HCT116 (cell line): ENCODE results near the gene LDLRAD4. TPM values are rescaled to one million over a fixed set of nuclear protein-coding genes. Genes with fewer than 3 reads are reported as not detected.

Experiments used
- ATAC-seq: fragments of 200-7000 bp; cut with Tn5 transposase; 2 replicates; pipeline ENCODE4 v1.9.1; 2020; ENCODE audit warnings: mild to moderate bottlenecking, moderate library complexity
- BruUV-seq: library from RNA; stranded (reverse); fragments of 400-500 nt; replicated peaks from 2 replicates; lab custom pipeline; 2021; lab: Mats Ljungman, UMichigan
- CTCF ChIA-PET: fragments of 300-600 bp; sonication (Branson Sonifier 250); formaldehyde crosslinking; loops from one replicate; lab custom pipeline; 2021; ENCODE audit warnings: antibody characterized with exemption; lab: Charles Lee
- POLR2A ChIA-PET: fragments of 300-600, 350-600 bp; sonication (Branson Sonifier 250); formaldehyde crosslinking; loops from one replicate; lab custom pipeline; 2021; ENCODE audit warnings: antibody characterized with exemption; lab: Charles Lee
- RAD21 ChIA-PET, 2 experiments: fragments of 300-600 bp; sonication (Branson Sonifier 250); formaldehyde crosslinking; loops; one replicate each; lab custom pipeline; 2023; ENCODE audit warnings: low total read pairs in 2 of 2; ENCODE audit not compliant: uncharacterized antibody in 2 of 2, unreplicated experiment in 2 of 2, low non-redundant PET in 1 of 2; lab: Charles Lee
- DNase-seq: peaks from one replicate; pipeline ENCODE4 v3.0.0-alpha.2; 2010; ENCODE audit warnings: low read depth, low spot score
- H2AFZ ChIP-seq: fragments of 200-600 bp; shearing (Covaris generic), sonication (generic); 2 replicates; pipeline ENCODE4 v1.6.1; 2017; ENCODE audit warnings: low read depth, mixed run types, mixed read lengths, antibody characterized with exemption, low read length; ENCODE audit not compliant: poor library complexity, severe bottlenecking
- H3K27ac ChIP-seq: 2 replicates; pipeline ENCODE4 v1.5.1; 2012; ENCODE audit warnings: low read depth, low read length
- H3K27me3 ChIP-seq: fragments of 200-600 bp; sonication (generic); 2 replicates; pipeline ENCODE4 v1.6.1; 2016; ENCODE audit warnings: mixed run types, low read length, mixed read lengths; ENCODE audit not compliant: insufficient read depth
- H3K36me3 ChIP-seq, 2 experiments: fragments of 200-500 bp in 1 of 2; fragments of 200-600 bp in 1 of 2; sonication (Bioruptor generic) in 1 of 2; sonication (generic) in 1 of 2; 2 replicates each; pipeline versions ENCODE4 v1.5.1 to v1.6.1; 2014 to 2016; ENCODE audit warnings: low read length in 2 of 2, inconsistent platforms in 1 of 2, mixed read lengths in 1 of 2, mixed run types in 1 of 2; ENCODE audit not compliant: insufficient read depth in 2 of 2, control insufficient read depth in 1 of 2
- H3K4me1 ChIP-seq, 2 experiments: fragments of 200-600 bp in 1 of 2; sonication (generic) in 1 of 2; 2 replicates each; pipeline versions ENCODE4 v1.5.1 to v1.6.1; 2012 to 2017; ENCODE audit warnings: low read length in 2 of 2, inconsistent platforms in 1 of 2, mild to moderate bottlenecking in 1 of 2, mixed read lengths in 1 of 2, mixed run types in 1 of 2, moderate library complexity in 1 of 2; ENCODE audit not compliant: insufficient read depth in 2 of 2, control insufficient read depth in 1 of 2
- H3K4me2 ChIP-seq: fragments of 200-600 bp; sonication (generic); 2 replicates; pipeline ENCODE4 v1.6.1; 2017; ENCODE audit warnings: mixed run types, low read length, mixed read lengths
- H3K4me3 ChIP-seq, 2 experiments: fragments of 200-600 bp in 1 of 2; sonication (generic) in 1 of 2; replicated peaks in 1 of 2; 2 replicates each; pipeline ENCODE4 v1.5.1; 2011 to 2016; ENCODE audit warnings: low read length in 2 of 2, control low read depth in 1 of 2, low read depth in 1 of 2, mild to moderate bottlenecking in 1 of 2, mixed read lengths in 1 of 2, mixed run types in 1 of 2
- H3K79me2 ChIP-seq: fragments of 200-600 bp; sonication (generic); 2 replicates; pipeline ENCODE4 v1.6.1; 2017; ENCODE audit warnings: mild to moderate bottlenecking, mixed run types, low read length, moderate library complexity, mixed read lengths; ENCODE audit not compliant: insufficient read depth
- H3K9ac ChIP-seq: fragments of 200-600 bp; sonication (generic); 2 replicates; pipeline ENCODE4 v1.6.1; 2016; ENCODE audit warnings: low read length, mixed read lengths
- H3K9me2 ChIP-seq: fragments of 200-600 bp; sonication (generic), shearing (Covaris generic); 2 replicates; pipeline ENCODE4 v1.6.1; 2017; ENCODE audit warnings: mixed run types, mild to moderate bottlenecking, moderate library complexity; ENCODE audit not compliant: insufficient read depth
- H3K9me3 ChIP-seq, 2 experiments: fragments of 200-500 bp in 1 of 2; fragments of 200-600 bp in 1 of 2; sonication (Bioruptor generic) in 1 of 2; sonication (generic) in 1 of 2; 2 replicates each; pipeline ENCODE4 v1.6.1; 2014 to 2017; ENCODE audit warnings: low read length in 2 of 2, mixed read lengths in 2 of 2, inconsistent platforms in 1 of 2, low read depth in 1 of 2, mild to moderate bottlenecking in 1 of 2, mixed run types in 1 of 2, moderate library complexity in 1 of 2; ENCODE audit not compliant: control insufficient read depth in 1 of 2, insufficient read depth in 1 of 2
- H4K20me1 ChIP-seq: fragments of 200-600 bp; sonication (generic), shearing (Covaris generic); 2 replicates; pipeline ENCODE4 v1.6.1; 2017; ENCODE audit warnings: mixed run types, mild to moderate bottlenecking, moderate library complexity; ENCODE audit not compliant: insufficient read depth
- EGR1 ChIP-seq: IDR thresholded peaks from 2 replicates; pipeline ENCODE4 v1.6.1; 2012; ENCODE audit warnings: low read depth
- JUND ChIP-seq: IDR thresholded peaks from 2 replicates; pipeline ENCODE4 v1.6.1; 2012
- POLR2A ChIP-seq: IDR thresholded peaks from 2 replicates; pipeline ENCODE4 v1.7.0; 2011; ENCODE audit warnings: borderline replicate concordance; ENCODE audit not compliant: insufficient read depth, insufficient read length; ENCODE audit errors: extremely low read depth
- RAD21 ChIP-seq: IDR thresholded peaks from 2 replicates; pipeline ENCODE4 v1.6.1; 2012; ENCODE audit warnings: low read depth, mild to moderate bottlenecking
- SIN3A ChIP-seq: IDR thresholded peaks from 2 replicates; pipeline ENCODE4 v1.6.1; 2012; ENCODE audit warnings: low read depth
- SP1 ChIP-seq: IDR thresholded peaks from 2 replicates; pipeline ENCODE4 v1.6.1; 2012; ENCODE audit warnings: low read depth
- SRF ChIP-seq: IDR thresholded peaks from 2 replicates; pipeline ENCODE4 v1.6.1; 2012; ENCODE audit warnings: low read depth
- TCF7L2 ChIP-seq: IDR thresholded peaks from 2 replicates; pipeline ENCODE4 v1.7.0; 2011; ENCODE audit warnings: borderline replicate concordance, inconsistent platforms; ENCODE audit not compliant: insufficient read depth, insufficient read length; ENCODE audit errors: extremely low read depth
- YY1 ChIP-seq: IDR thresholded peaks from 2 replicates; pipeline ENCODE4 v1.6.1; 2011; ENCODE audit warnings: low read length, low read depth, moderate library complexity, mild to moderate bottlenecking; ENCODE audit not compliant: insufficient replicate concordance; ENCODE audit errors: extremely low read depth
- ZBTB33 ChIP-seq: IDR thresholded peaks from 2 replicates; pipeline ENCODE4 v1.6.1; 2011; ENCODE audit warnings: mild to moderate bottlenecking, low read length, moderate library complexity; ENCODE audit not compliant: insufficient replicate concordance; ENCODE audit errors: extremely low read depth
- ZNF274 ChIP-seq: fragments of 200-500 bp; sonication (Bioruptor generic); IDR thresholded peaks from 2 replicates; pipeline ENCODE4 v1.6.1; 2014; ENCODE audit warnings: mild to moderate bottlenecking, low read depth, low read length, inconsistent platforms
- intact Hi-C: fragments of 100-400 bp; cut with micrococcal nuclease; formaldehyde crosslinking; loops from 2 replicates; pipeline ENCODE4 v1.10.0; 2022
- total RNA-seq: library from RNA; stranded (reverse); gene quantifications from one replicate; pipeline ENCODE4 v1.2.1, GENCODE V29; 2021; ENCODE audit not compliant: unreplicated experiment

LDLRAD4 gene
- total RNA-seq, 1 experiment from 2014 or later = 1.2 TPM

- ATAC-seq (no peak), DNase-seq (no peak)
- Histone ChIP-seq H4K20me1 (no peaks in the 10 kb centered on the region), H3K9ac (no peak overlapping the region), H3K9me3 (peaks cover 0 to 12% of the 10 kb centered on the region in 2 experiments; a peak in 2 of 4 replicates), H3K4me3 (no peak overlapping the region), H3K4me1 (no peaks in the 10 kb centered on the region), H3K9me2 (no peaks in the 10 kb centered on the region), H3K27ac (no peak overlapping the region), H3K36me3 (no peaks in the 10 kb centered on the region), H3K79me2 (no peaks in the 10 kb centered on the region), H3K4me2 (no peak overlapping the region), H2AFZ (no peak overlapping the region), H3K27me3 (no peaks in the 10 kb centered on the region)
- intact Hi-C loops = no loop called here
- ChIA-PET POLR2A (no interaction called here), RAD21 (no interaction called here), CTCF (no interaction called here)
- TF ChIP-seq SRF = no peak
- TF ChIP-seq EGR1 = no peak
- no peak for TF ChIP-seq POLR2A
- TF ChIP-seq SIN3A = no peak
- no peak for TF ChIP-seq ZBTB33
- TF ChIP-seq SP1 = no peak
- TF ChIP-seq TCF7L2 = no peak
- no peak for TF ChIP-seq RAD21
- TF ChIP-seq YY1 = no peak
- no peak for TF ChIP-seq ZNF274
- TF ChIP-seq JUND = no peak
- no TSS peak for BruUV-seq
Measured at GRCh38 chr18:13201292-13201691, 17.3 kb upstream of the LDLRAD4 start.
